ENCODE measurements around the gene IVD.

IVD gene

GRCh38 chr15:40460404-40460803 is 54.8 kb downstream of the IVD start:
- no peak for DNase-seq

- no peak for DNase-seq
These were observed 56.4 kb downstream of the IVD start for GRCh38 chr15:40461958-40462357.

- DNase-seq, result no peak
These were observed 57.7 kb downstream of the IVD start for GRCh38 chr15:40463279-40463678.

- no peak for DNase-seq
These were observed 58.4 kb downstream of the IVD start for GRCh38 chr15:40463886-40464545.

- DNase-seq, result no peak
These were observed 59.1 kb downstream of the IVD start for GRCh38 chr15:40464595-40465185.

- no peak for DNase-seq
These were observed 60.3 kb downstream of the IVD start for GRCh38 chr15:40465939-40466338.

GRCh38 chr15:40466426-40467260 is 61.0 kb downstream of the IVD start:
- no peak for DNase-seq

- DNase-seq, result no peak
These were observed 61.6 kb downstream of the IVD start for GRCh38 chr15:40467261-40467615.

- DNase-seq, result peak; percentile 76
These were observed 63.3 kb downstream of the IVD start for GRCh38 chr15:40468898-40469331.

GRCh38 chr15:40469776-40470390 is 64.3 kb downstream of the IVD start:
- peak; percentile 33 for DNase-seq

- DNase-seq, result peak; percentile 82
These were observed 65.0 kb downstream of the IVD start, which contains the start of gene CHST14 for GRCh38 chr15:40470423-40471104. Gene CHST14 (plus strand): TSS chr15:40470984. CDS start chr15:40471214, 230 bp downstream.
